ENCODE results near the gene TOR1A. TPM values are rescaled to one million over a fixed set of nuclear protein-coding genes. Genes with fewer than 3 reads are reported as not detected.

TOR1A gene
- total and polyA plus RNA-seq, 2 experiments from 2014 or later: 73.6 to 101 TPM

DNA sequence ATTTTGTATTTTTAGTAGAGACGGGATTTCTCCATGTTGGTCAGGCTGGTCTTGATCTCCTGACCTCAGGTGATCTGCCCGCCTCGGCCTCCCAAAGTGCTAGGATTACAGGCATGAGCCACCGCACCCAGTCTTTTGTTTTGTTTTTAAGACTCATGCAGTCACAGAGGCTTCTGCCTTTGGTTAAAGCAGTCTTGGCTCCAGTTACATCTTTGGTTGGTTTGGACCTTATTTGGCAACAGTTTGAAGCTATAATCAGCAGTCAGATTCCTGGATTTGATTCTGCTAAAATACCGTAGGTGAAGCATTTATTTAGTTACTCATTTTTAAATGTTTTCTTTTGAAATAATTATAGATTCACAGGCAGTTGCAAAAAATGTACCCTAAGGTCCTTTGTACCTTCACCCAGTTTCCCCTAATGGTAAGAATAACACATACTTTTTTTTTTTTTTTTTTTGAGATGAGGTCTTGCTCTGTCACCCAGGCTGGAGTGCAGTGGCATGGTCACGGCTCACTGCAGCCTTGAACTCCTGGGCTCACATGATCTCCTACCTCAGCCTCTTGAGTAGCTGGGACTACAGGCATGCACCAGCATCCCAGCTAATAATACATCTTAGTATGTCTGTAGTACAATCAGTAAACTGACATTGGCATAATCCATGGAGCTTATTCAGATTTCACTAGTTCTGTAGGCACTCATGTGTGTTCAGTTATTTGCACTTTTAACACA lies 27.1 kb upstream of the TOR1A start:
- WGBS, 2 experiments (ENCODE audit: low coverage in 1 of 2, low lambda C conversion rate in 2 of 2, missing lambda C conversion rate in 2 of 2): 82 to 86% methylated on average over 6 of the region's 6 CpGs
- no peak overlapping the region for H2AFZ ChIP-seq
- no peak for TF ChIP-seq EZH2 (IDR thresholded peaks at IDR 0.05; ENCODE audit: insufficient read depth, poor library complexity, severe bottlenecking)
- TF ChIP-seq EZH2phosphoT487 (IDR thresholded peaks at IDR 0.05; ENCODE audit: insufficient read depth, low read depth): no peak

GRCh38 chr9:129849901-129850300 lies 26.0 kb upstream of the TOR1A start:
- in situ Hi-C loops (cut with MboI): no loop called here
- no peak overlapping the region for H3K4me2 ChIP-seq (ENCODE audit: unreplicated experiment)
- H3K4me3 ChIP-seq: no peak overlapping the region
- peaks cover 8% of the 10 kb centered on the region; the same call in 1 of the 2 replicates for H3K36me3 ChIP-seq (ENCODE audit: low read depth)
- no peaks in the 10 kb centered on the region for H3F3A ChIP-seq (ENCODE audit: insufficient read depth)
- H3K9me2 ChIP-seq (ENCODE audit: insufficient read depth): no peaks in the 10 kb centered on the region
- H3K9me3 ChIP-seq (ENCODE audit: low read depth): no peaks in the 10 kb centered on the region
- H4K20me1 ChIP-seq (ENCODE audit: insufficient read depth): no peaks in the 10 kb centered on the region
- H2AFZ ChIP-seq: no peak overlapping the region
- TF ChIP-seq EZH2phosphoT487 (IDR thresholded peaks at IDR 0.05; ENCODE audit: insufficient read depth, low read depth): no peak
- no peak for TF ChIP-seq EZH2 (IDR thresholded peaks at IDR 0.05; ENCODE audit: insufficient read depth, poor library complexity, severe bottlenecking)
- no peaks in the 10 kb centered on the region; the same call in 1 of the 2 replicates for H3K79me2 ChIP-seq (ENCODE audit: insufficient read depth)
- no peak overlapping the region for H3K27ac ChIP-seq
- 89 to 93% methylated on average over 6 of the region's 6 CpGs for WGBS, 2 experiments (ENCODE audit: low coverage in 1 of 2, low lambda C conversion rate in 2 of 2, missing lambda C conversion rate in 2 of 2)
- H3K27me3 ChIP-seq (replicated peaks; ENCODE audit: insufficient read depth): no peaks in the 10 kb centered on the region
- no peak overlapping the region for H3K9ac ChIP-seq
- DNase-seq: no peak
- no peaks in the 10 kb centered on the region for H3K4me1 ChIP-seq (ENCODE audit: insufficient read depth)

More for the DNA sequence above, 27.1 kb upstream of the TOR1A start:
- H3K27ac ChIP-seq: no peak overlapping the region
- in situ Hi-C loops (cut with MboI): no loop called here
- peaks cover 8% of the 10 kb centered on the region; the same call in 1 of the 2 replicates for H3K36me3 ChIP-seq (ENCODE audit: low read depth)
- no peaks in the 10 kb centered on the region for H3K9me3 ChIP-seq (ENCODE audit: low read depth)
- no peaks in the 10 kb centered on the region for H3F3A ChIP-seq (ENCODE audit: insufficient read depth)
- H3K27me3 ChIP-seq (replicated peaks; ENCODE audit: insufficient read depth): no peaks in the 10 kb centered on the region
- H4K20me1 ChIP-seq (ENCODE audit: insufficient read depth): no peaks in the 10 kb centered on the region
- DNase-seq: no peak
- no peak overlapping the region for H3K9ac ChIP-seq
- no peak overlapping the region for H3K4me3 ChIP-seq
- no peaks in the 10 kb centered on the region for H3K9me2 ChIP-seq (ENCODE audit: insufficient read depth)
- no peak overlapping the region for H3K4me2 ChIP-seq (ENCODE audit: unreplicated experiment)
- H3K4me1 ChIP-seq (ENCODE audit: insufficient read depth): no peaks in the 10 kb centered on the region
- H3K79me2 ChIP-seq (ENCODE audit: insufficient read depth): no peaks in the 10 kb centered on the region; the same call in 1 of the 2 replicates

- in situ Hi-C loops (cut with MboI): no loop called here
- H3K9me2 ChIP-seq (ENCODE audit: insufficient read depth): no peaks in the 10 kb centered on the region
- no peak for TF ChIP-seq EZH2phosphoT487 (IDR thresholded peaks at IDR 0.05; ENCODE audit: insufficient read depth, low read depth)
- TF ChIP-seq EZH2 (IDR thresholded peaks at IDR 0.05; ENCODE audit: insufficient read depth, poor library complexity, severe bottlenecking): no peak
- no peaks in the 10 kb centered on the region for H3K4me1 ChIP-seq (ENCODE audit: insufficient read depth)
- no peaks in the 10 kb centered on the region for H4K20me1 ChIP-seq (ENCODE audit: insufficient read depth)
- no peaks in the 10 kb centered on the region for H3F3A ChIP-seq (ENCODE audit: insufficient read depth)
- WGBS, 2 experiments (ENCODE audit: low coverage in 1 of 2, low lambda C conversion rate in 2 of 2, missing lambda C conversion rate in 2 of 2): 41 to 56% methylated on average over 4 of the region's 4 CpGs
- peaks cover 8% of the 10 kb centered on the region; the same call in 1 of the 2 replicates for H3K36me3 ChIP-seq (ENCODE audit: low read depth)
- no peaks in the 10 kb centered on the region; the same call in 1 of the 2 replicates for H3K79me2 ChIP-seq (ENCODE audit: insufficient read depth)
- H3K27ac ChIP-seq: no peak overlapping the region
- H3K4me2 ChIP-seq (ENCODE audit: unreplicated experiment): no peak overlapping the region
- H2AFZ ChIP-seq: no peak overlapping the region
- H3K9me3 ChIP-seq (ENCODE audit: low read depth): no peaks in the 10 kb centered on the region
- no peaks in the 10 kb centered on the region for H3K27me3 ChIP-seq (replicated peaks; ENCODE audit: insufficient read depth)
- DNase-seq: no peak
- H3K9ac ChIP-seq: no peak overlapping the region
- H3K4me3 ChIP-seq: no peak overlapping the region
Observed at GRCh38 chr9:129848712-129849441, 24.9 kb upstream of the TOR1A start.

DNA sequence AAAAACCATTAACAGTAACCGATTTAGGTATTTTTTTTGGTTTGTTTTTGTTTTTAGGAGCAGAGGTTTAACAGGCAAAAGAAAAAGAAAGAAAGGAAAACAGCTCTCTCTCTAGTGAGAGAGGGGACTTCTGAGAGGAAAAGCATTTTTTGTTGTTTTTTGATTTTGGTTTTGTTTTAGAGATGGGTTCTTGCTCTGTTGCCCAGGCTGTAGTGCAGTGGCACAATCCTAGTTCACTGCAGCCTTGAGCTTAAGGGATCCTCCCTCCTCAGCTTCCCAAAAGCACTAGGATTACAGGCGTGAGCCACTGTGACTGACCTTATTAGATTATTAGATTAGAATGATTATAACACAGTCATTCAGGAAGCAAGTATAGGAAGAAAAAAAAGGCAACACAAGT lies 21.4 kb upstream of the TOR1A start:
- Histone ChIP-seq H3K4me3 (no peak overlapping the region), H3K36me3 (ENCODE audit: low read depth) (no peaks in the 10 kb centered on the region), H3K4me1 (ENCODE audit: insufficient read depth) (no peaks in the 10 kb centered on the region), H2AFZ (no peak overlapping the region), H3K9me3 (ENCODE audit: low read depth) (no peaks in the 10 kb centered on the region), H3F3A (ENCODE audit: insufficient read depth) (no peaks in the 10 kb centered on the region), H3K27me3 (replicated peaks; ENCODE audit: insufficient read depth) (no peaks in the 10 kb centered on the region), H3K4me2 (ENCODE audit: unreplicated experiment) (no peak overlapping the region), H3K9me2 (ENCODE audit: insufficient read depth) (no peaks in the 10 kb centered on the region), H3K9ac (no peak overlapping the region), H3K79me2 (ENCODE audit: insufficient read depth) (peaks cover 27% of the 10 kb centered on the region), H3K27ac (no peak overlapping the region), H4K20me1 (ENCODE audit: insufficient read depth) (no peaks in the 10 kb centered on the region)
- DNase-seq: no peak
- TF ChIP-seq EZH2phosphoT487 (IDR thresholded peaks at IDR 0.05; ENCODE audit: insufficient read depth, low read depth) (no peak), EZH2 (IDR thresholded peaks at IDR 0.05; ENCODE audit: insufficient read depth, poor library complexity, severe bottlenecking) (no peak)
- in situ Hi-C loops (cut with MboI): no loop called here
- WGBS, 2 experiments (ENCODE audit: low coverage in 1 of 2, low lambda C conversion rate in 2 of 2, missing lambda C conversion rate in 2 of 2): 82 to 85% methylated on average over 2 of the region's 2 CpGs
